ENCODE measurements around the gene TREH. TPM values are rescaled to one million over a fixed set of nuclear protein-coding genes. Genes with fewer than 3 reads are reported as not detected.

Gene TREH
- total and polyA plus RNA-seq, 2 of the 8 experiments (the other 6 are each of a cell fraction or from before 2014, with no cell fraction given) = 0.03 TPM; not detected in 1

- no peaks in the 10 kb centered on the region for H3K79me2 ChIP-seq (ENCODE audit: control insufficient read depth in 1 of 2, insufficient read depth in 2 of 2, low read length in 2 of 2)
- peaks cover 2 to 7% of the 10 kb centered on the region in 2 experiments for H4K20me1 ChIP-seq (replicated peaks in 1 of 2; ENCODE audit: control insufficient read depth in 1 of 2, insufficient read depth in 2 of 2, low read length in 2 of 2)
- H3K36me3 ChIP-seq (ENCODE audit: control insufficient read depth in 2 of 4, insufficient read depth in 4 of 4, low read length in 3 of 4) = peaks cover 18 to 54% (median 35%) of the 10 kb centered on the region in 4 experiments; a peak in 7 of 8 replicates
- H3K23me2 ChIP-seq (ENCODE audit: low read depth, low read length) = no peaks in the 10 kb centered on the region
- H2BK20ac ChIP-seq (ENCODE audit: low read length) = no peak overlapping the region
- H2BK15ac ChIP-seq (ENCODE audit: low read length) = no peak overlapping the region
- H4K91ac ChIP-seq (replicated peaks; ENCODE audit: insufficient read length, low read length) = no peak overlapping the region
- no peak overlapping the region for H3K23ac ChIP-seq (ENCODE audit: insufficient read length)
- 92% methylated on average over 4 of the region's 4 CpGs; no CpG with 5 or more reads in 1 of the 2 experiments for WGBS, 2 experiments (ENCODE audit: extremely low coverage in 1 of 2, insufficient coverage in 1 of 2, insufficient read length in 1 of 2, insufficient replicate concordance in 2 of 2, low coverage in 1 of 2, low lambda C conversion rate in 2 of 2, missing lambda C conversion rate in 1 of 2)
- FAIRE-seq = no peak
- no peaks in the 10 kb centered on the region; the same call in 1 of the 2 replicates for H3K79me1 ChIP-seq (ENCODE audit: low read depth, low read length)
- DNase-seq (ENCODE audit: low read depth in 1 of 2, low spot score in 2 of 2) = no peak
- H3K9me3 ChIP-seq (ENCODE audit: insufficient read depth in 2 of 2, low read depth in 1 of 2, low read length in 1 of 2) = no peaks in the 10 kb centered on the region
- H3K18ac ChIP-seq (ENCODE audit: extremely low read depth, low read length) = no peak overlapping the region
- H2AK5ac ChIP-seq (ENCODE audit: low read depth, low read length) = no peak overlapping the region
- H3K27me3 ChIP-seq (replicated peaks in 1 of 4; ENCODE audit: control insufficient read depth in 3 of 4, extremely low read depth in 1 of 4, insufficient read depth in 3 of 4, low read length in 3 of 4) = no peaks in the 10 kb centered on the region
- H3K9ac ChIP-seq (replicated peaks in 1 of 4; ENCODE audit: extremely low read depth in 1 of 4, low read depth in 3 of 4, low read length in 3 of 4) = no peak overlapping the region
- H3K4me3 ChIP-seq (ENCODE audit: extremely low read depth in 1 of 4, insufficient read depth in 2 of 4, low read depth in 3 of 4, low read length in 4 of 4) = no peak overlapping the region
- H3K4me2 ChIP-seq (ENCODE audit: insufficient read depth in 1 of 2, low read depth in 2 of 2, low read length in 2 of 2) = no peak overlapping the region
- no peak overlapping the region for H2AFZ ChIP-seq (ENCODE audit: low read length)
- H4K8ac ChIP-seq (ENCODE audit: extremely low read depth, insufficient read depth, low read length) = no peak overlapping the region
- no peak overlapping the region for H2BK120ac ChIP-seq (replicated peaks; ENCODE audit: low read depth, low read length)
- H3K4ac ChIP-seq (replicated peaks; ENCODE audit: insufficient read length, low read depth, low read length) = no peak overlapping the region
- ChIA-PET CTCF (ENCODE audit: partially characterized antibody) (interaction anchor here (0.9 to 2.5 kb wide), 6 partner anchors 10 to 57 kb away, joined by 3 to 9 read pairs (median 4); no protein-coding TSS in a partner anchor), POLR2A (ENCODE audit: partially characterized antibody) (interaction anchor here (1.4 to 16.1 kb wide), 2 partner anchors 12 to 49 kb away, joined by 3 to 271 read pairs; no protein-coding TSS in a partner anchor)
- H2BK12ac ChIP-seq (ENCODE audit: low read depth, low read length) = no peak overlapping the region
- no peak overlapping the region for H3K14ac ChIP-seq (ENCODE audit: insufficient read length)
- H3K27ac ChIP-seq (ENCODE audit: low read depth, low read length) = no peak overlapping the region
- H4K5ac ChIP-seq (ENCODE audit: insufficient read length, low read depth, low read length) = no peak overlapping the region
- H3K4me1 ChIP-seq (replicated peaks in 1 of 4; ENCODE audit: control insufficient read depth in 3 of 4, insufficient read depth in 4 of 4, low read length in 3 of 4) = no peaks in the 10 kb centered on the region
- TF ChIP-seq SIX5 (IDR thresholded peaks at IDR 0.05; ENCODE audit: low read depth, low read length) (no peak), SRF (IDR thresholded peaks at IDR 0.05; ENCODE audit: low read depth, low read length) (no peak), CBX8 (IDR thresholded peaks at IDR 0.05; ENCODE audit: borderline replicate concordance, low read depth, low read length) (no peak), BCL11A (IDR thresholded peaks at IDR 0.05; ENCODE audit: low read depth in 2 of 2, low read length in 2 of 2) (no peak), BACH1 (IDR thresholded peaks at IDR 0.05; ENCODE audit: low read length) (no peak), RXRA (IDR thresholded peaks at IDR 0.05; ENCODE audit: insufficient read depth, low read depth, low read length) (no peak), YY1 (IDR thresholded peaks at IDR 0.05; ENCODE audit: low read depth, low read length) (no peak), TAF7 (optimal IDR thresholded peaks at IDR 0.05; ENCODE audit: borderline replicate concordance, low read depth, low read length) (no peak)
- H2BK5ac ChIP-seq (ENCODE audit: low read depth, low read length) = no peak overlapping the region
- no peak overlapping the region for H3K56ac ChIP-seq (replicated peaks; ENCODE audit: insufficient read length, low read depth, low read length)
Observed at GRCh38 chr11:118652681-118653181, 26.7 kb downstream of the TREH start.
